GM18868 (cell line): ENCODE measurements around the gene DMD.

Experiments
- ATAC-seq: cut with Tn5 transposase; IDR thresholded peaks from one replicate; pipeline ENCODE4 v1.9.1; 2021; ENCODE audit warnings: mild to moderate bottlenecking, moderate library complexity; ENCODE audit not compliant: unreplicated experiment

DMD gene

DNA sequence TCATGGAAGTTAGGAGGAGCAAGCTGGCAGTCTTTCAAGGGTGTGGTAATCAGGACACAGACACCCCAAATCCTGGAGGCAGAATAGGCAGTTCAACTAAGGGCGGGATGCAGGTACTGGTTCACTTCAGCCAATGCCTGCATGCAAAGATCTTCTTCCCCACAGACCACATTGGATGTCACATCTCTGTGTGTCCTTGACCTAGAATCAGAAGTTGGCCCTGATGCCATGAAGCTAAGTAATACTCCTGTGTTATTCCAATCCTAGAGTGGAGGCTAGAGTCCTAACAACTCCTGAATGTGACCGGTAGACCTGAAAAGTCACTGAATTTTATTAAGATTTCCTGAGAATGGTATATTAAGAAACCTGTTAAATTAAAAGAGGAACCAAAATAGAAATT lies 165.5 kb downstream of the DMD start:
- no peak for ATAC-seq

DNA sequence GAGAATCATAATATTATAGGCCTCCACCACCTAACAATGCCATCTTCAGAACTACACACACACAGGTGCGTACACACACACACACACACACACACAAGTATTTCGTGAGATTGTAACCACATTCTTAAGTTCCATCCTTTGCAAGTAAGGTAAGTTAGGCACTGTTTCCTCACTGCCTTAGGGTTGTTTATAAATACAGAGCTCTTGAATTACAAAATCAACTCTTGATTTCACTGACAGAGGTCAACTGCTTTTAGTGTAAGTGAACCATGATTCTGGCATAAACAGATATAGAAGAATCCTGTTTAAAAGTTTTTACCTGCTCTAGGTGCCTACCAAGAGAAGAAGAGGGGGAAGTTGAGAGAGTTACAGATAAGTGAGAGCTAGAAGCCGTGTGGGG lies 166.1 kb downstream of the DMD start:
- no peak for ATAC-seq

DNA sequence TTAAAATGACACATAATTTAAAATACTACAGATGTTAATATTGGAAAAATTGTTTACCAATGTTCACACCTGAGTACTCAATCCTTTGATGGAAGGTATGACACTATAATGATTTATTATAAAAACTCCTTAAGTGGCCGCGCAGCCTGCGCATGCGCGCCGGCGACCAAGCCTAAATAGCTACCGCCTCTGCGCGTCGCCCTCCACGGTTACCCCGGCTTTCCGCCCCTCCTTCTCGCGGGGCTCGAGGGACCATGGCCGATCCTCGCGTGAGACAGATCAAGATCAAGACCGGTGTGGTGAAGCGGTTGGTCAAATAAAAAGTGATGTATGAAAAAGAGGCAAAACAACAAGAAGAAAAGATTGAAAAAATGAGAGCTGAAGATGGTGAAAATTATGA lies 170.2 kb downstream of the DMD start:
- no peak for ATAC-seq

DNA sequence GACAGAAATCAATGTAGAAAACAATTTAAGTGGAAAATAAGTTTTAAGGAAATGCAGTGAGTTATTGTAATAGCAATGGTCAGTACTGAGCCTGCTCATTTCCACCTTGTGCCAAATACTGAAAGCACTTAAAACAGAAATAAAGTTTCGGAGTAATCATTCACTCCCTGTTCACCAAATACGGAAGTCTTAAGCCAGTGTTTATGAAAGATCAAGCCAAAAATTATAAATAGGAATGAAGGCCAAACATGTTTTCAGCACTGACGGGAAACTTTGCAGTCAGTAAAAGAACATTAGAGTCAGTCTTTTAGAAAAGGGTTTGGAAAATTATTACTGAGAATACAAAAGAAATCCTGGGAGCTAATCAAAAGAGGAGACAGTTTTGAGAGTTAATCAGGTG lies 178.6 kb downstream of the DMD start:
- no peak for ATAC-seq

DNA sequence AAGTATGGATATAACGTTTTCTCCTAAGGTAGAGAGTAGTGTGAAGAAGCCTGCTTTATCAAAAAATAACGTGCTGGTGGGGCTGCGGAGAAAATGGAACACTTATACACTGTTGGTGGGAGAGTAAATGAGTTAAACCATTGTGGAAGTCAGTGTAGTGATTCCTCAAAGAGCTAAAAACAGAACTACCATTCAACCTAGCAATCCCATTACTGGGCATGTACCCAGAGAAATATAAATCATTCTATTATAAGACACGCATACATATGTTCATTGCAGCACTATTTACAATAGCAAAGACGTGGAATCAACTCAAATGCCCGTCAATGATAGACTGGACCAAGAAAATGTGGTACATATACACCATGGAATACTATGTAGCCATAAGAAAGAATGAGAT lies 196.4 kb downstream of the DMD start:
- ATAC-seq = no peak

DNA sequence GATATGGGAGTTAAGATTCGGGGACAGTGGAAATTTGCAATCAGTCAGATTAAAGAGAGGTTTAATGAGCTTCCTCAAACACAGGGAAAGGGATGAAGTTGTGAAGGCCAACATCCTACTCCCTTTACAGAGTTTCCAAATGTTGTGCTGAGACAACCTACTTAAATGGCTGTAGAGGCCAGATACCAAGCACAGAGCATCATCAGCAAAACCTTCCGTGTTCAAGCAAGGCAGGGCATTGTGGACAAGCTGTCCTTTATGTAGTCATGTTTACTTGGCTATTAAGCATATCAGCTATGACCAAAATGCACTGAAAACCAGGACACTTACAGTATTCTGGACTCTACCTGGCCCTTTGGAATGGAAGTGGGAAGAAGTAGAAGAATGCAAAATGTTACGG lies 197.3 kb downstream of the DMD start:
- no peak for ATAC-seq

DNA sequence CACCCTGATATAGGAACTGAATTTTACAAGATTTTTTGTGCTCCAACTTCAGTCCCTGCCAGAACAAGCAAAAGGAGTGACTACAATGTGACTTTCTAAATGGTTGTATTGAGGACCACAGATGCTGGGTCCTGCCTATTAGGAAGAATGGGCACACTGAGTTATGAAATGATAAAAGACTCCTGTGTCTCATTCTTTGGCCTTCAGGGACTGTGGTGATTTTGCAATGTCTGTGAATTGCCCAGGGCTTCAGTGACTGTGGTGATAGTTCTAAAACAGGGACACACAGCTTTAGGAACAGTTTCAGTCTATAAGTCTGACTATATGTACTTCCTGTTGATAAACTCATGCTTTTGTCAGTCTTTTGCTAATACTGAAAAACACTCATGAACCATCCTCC lies 210.2 kb downstream of the DMD start:
- ATAC-seq = no peak

DNA sequence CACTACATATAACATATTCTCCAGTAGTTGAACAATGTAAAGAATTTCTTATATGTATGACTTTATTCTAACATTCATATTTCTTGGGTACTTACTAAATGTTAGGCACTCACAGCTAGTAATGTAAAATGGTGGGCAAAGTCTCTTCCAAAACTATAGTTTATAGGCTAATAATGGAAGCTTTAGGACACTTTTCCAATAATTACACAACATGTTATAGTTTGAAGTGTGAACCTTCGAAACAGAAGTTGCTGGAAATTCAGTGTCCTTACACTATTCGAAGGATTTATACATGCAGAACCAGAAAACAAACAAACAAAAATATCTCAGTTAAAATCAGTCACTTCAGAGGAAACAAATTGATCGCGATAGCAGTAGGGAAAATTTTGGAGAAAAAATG lies 212.6 kb downstream of the DMD start:
- no peak for ATAC-seq

DNA sequence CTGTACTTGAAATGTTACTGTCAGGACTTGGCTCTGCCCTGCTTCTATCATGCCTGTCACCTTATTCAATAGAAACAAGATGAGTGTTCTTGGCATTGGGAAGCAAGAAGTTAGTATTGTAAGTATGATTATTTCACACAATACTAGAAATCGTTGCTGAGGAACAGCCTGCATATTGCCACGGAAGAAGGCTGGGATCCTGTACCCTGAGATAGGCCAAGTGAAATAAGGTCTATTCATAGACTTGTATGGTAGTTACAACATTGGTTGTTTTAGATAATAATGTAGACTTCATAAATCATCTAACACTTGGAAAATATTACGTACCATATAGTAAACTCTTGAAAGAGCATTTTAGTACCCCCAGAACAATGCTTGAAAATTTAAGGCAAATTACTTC lies 215.9 kb downstream of the DMD start:
- no peak for ATAC-seq

DNA sequence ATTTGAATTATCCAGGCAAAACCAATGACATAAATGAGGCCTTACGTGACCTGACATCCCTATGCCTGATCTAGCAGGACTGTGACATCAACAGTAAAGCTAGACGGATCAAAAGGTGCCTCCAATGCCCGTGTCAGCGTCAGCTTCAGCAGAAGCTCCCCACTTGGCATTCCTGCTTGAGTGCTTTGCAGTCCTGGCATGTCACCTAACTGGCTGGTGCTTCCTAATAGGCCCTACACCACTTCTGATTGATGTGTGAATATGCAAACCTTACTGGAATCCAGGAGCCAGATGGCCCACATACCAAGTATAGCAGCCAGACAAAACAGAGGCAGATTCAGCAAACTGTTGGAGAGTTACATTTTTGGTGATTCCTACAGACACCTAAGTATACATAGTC lies 224.2 kb downstream of the DMD start:
- no peak for ATAC-seq

DNA sequence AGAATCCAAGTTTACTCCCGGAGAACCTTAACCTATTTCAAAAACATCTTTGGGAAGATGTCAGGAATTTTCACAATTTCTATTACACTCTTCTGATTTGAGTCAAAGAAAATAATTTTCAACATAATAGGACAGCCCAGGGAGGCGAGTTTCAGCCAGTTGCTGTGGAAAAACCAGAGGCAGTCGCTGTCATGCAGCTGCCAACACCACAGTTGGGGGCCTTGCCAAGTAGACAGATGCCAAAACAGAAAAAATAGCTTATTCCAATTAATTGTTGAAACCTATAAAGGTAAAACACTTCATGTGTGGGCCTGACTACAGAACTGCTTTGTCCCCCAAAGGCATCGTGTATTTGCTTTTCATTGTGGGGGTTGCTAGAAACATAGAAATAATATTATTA lies 225.8 kb downstream of the DMD start:
- ATAC-seq = no peak

DNA sequence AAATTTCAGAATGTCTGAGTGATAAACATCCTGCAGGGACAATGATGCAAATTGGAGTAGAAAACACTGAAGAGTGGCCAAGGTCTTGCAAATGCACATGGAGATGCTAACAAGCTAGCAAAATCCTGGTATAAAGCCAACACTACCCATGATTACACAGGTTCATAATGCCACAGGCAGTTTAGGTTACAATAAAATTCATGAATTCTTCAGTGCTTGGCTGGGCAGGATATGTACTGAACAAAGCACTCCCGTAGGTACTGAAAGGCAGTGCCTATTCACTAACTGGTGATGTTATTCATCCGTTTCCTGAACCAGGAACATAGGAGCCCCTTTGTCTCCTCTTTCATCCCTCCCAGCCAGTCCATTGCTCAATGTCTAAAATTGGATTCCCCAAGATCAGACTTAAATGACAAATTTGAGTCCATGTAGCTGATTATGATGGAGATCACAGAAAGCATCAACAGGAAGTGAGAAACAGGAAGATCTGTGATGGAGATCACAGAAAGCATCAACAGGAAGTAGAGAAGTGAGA lies 244.5 kb downstream of the DMD start:
- ATAC-seq = no peak

DNA sequence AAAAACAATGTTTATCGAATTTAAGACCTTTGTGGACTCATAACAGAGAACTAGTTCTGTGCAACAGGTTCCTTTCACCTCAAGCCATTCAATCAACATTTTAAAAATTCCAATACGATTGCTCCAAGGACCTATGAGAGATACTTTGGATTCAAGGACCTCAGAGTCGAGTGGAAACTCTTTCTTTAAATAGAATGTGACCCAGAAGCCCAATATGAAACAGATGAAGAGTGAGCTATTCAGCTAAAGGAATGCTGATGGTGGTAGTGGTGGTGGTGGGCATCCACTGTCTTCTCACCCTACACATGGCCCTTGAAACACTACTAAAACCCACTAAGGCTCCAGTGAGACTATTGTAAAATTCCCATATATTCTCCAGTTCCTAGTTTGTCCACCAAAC lies 257.2 kb downstream of the DMD start:
- ATAC-seq = no peak

DNA sequence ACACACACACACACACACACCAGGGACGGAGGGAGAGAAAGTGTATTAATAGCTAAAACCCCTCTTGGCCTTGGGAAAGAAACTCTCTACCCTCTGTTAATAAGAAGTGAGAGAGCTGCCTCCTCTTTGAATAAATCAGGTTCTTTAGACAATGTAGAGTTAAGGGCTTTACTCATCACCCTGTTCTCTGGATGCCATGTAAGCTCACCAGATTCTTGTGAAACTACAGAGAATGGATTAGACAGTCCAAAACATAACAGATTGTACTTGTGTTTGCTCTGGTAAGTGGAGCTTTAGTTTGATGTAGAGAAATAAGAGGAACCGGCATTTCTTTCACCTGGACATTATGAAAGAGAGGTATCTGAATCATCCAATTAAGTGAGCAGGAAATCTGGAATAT lies 263.2 kb downstream of the DMD start:
- no peak for ATAC-seq

DNA sequence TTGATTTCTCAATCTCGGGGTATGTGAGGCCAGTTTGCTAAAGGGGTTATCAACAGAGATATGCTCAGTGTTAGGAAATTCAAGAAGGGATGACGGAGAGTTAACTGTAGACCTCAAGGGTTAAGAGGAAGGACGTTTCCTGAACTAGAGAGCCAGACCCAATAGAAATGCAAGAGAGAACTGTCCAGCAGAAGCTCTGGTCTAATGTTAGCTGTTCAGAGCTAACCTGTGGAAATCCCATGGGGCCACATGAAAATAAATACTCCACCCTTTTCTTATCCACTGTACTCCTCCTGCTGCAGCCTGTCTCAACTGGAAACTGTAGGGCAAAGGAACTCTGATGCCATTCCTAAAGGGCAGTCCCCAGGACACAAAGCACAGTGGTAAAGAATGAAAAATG lies 274.3 kb downstream of the DMD start:
- no peak for ATAC-seq

DNA sequence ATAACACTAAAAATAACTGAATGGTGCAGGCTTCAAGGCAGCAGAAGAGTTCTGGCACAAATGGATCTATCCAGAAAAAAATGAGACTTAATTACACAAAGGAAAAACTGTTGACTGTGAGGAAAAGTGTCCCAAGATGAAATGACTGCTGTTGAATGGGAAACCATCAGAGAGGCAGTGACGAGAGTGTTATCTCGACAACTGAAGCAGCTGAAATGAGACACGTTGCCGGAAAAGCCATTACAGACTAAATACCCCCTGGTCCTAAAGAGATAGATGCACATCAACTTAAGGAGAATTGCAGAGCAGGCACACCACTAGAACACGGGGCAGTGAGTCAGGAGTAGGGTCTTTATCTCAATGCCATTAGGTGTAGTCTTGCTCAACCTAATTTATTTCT lies 277.8 kb downstream of the DMD start:
- no peak for ATAC-seq

DNA sequence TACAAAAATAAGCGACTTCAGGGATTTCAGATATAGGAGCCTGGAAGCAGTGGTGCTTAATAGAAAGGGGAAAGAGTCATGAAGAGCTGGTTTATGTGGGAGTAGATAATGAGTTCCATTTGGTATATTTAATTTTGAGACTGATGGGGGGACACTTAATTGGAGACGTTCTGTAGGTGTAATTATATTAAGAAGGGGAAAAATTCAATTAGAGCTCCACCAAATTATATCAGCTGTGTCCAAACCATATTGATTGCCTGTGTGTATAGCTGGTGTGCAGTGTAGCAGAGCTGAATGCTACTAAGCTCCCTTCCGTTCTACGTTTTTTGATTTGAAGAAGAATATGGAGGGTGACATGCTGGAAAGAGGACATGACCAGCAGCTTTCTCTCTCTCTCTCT lies 282.3 kb downstream of the DMD start:
- no peak for ATAC-seq

DNA sequence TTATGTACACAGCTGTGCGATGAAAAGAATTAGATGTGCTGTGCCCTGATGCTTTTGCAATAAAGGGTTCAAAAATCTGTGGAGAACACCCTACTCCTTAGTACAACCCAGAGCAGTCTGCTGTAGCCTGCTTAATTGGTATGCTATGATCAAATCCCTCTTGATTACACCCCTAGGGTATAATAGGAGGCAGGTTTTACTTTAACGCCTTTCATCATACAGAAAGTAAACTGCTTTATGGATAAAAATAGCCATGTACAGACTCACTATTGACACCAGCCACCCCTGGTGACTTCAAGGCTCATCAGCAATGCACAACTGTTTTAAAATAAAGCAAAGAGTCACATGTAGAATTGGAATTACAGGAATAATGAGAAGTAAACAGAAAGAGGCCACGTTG lies 315.3 kb downstream of the DMD start:
- no peak for ATAC-seq

DNA sequence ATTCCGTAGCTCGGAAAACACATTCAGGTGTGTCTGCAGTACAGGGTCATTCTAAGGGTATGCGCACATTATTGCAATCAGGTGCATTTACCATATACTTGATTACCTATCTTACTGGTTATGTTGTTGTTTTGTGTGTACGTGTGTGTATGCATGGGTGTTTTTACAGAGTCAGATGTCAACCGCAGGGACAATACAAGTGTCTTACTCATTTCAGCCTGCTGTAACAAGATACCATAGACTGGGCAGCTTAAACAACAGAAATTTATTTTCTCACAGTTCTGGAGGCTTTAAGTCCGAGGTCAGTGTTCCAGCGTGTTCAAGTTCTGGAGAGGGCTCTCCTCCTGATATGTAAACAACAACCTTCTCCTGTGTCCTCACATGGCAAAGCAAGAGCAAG lies 316.7 kb downstream of the DMD start:
- no peak for ATAC-seq

DNA sequence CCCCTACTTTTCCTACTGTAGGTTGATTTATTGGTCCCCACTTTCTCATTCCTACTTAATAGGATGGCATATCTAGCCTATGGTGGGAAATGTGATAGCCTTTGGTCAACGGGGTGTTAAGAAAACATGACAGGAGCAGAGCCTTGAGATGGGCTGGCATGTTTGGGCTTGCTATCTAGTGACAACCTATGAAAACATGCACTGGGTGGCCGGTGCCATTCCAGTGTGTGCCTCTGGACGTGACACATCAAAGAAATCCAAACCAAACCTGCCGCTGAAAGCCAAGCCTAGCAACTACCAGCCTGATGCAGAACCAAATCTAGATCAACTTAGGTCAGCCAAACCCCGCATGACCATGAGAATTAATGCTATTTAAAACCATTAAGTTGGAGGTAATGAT lies 317.6 kb downstream of the DMD start:
- ATAC-seq = no peak

DNA sequence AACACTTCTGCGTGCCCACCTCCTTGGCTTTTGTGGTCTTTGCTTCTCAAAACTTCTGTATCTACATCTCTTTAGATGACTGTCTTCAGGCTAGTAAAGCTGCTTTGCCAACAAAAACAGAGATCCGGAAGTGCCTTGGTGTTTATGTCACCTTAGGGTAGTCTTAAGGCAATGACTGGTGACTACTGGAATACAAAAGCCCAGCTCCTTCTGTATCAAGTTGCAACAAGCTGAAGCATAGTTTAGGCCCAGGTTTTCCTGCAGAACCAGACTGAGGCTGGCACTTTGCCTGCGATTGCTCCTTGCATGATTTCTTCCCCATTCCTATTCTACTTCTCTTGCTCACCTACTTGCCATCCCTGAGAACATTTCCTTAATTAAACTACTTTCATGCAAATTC lies 333.8 kb downstream of the DMD start:
- no peak for ATAC-seq

DNA sequence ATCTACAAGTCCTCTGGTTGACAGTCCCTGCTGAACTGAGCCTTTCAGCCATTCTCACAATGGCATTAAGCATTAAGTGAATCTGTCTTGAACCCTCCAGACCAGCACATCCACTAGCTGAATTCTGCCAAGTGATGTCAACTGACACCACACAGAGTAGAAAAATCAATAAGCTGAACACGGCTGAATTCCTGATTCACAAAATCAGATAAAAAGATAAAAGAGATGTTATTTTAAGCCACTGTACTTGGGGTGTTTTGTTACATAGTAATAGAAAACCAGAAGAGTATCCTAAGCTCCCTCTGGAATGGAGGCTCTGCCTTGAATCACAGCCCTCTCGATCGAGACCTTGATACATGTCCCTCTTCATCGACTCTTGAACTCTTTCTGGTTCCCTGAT lies 336.5 kb downstream of the DMD start:
- no peak for ATAC-seq

DNA sequence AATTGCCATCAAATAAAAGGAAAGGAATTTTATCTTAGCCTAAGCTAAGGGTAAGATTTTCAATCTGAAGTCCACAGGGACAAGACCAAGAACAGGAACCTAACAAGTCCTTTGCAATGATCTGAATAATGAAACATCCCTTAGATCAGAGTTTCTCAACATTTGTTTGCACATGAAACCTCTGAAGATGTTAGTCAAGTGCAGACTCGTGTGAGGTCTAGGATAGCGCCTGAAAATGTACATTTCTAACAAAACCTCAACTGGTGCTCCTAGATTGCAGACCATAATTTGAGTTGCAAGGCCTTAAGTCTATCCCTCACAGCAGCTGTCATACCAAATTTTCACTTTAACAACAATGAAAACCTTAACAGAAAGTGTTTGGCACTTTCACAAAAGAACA lies 337.6 kb downstream of the DMD start:
- no peak for ATAC-seq

DNA sequence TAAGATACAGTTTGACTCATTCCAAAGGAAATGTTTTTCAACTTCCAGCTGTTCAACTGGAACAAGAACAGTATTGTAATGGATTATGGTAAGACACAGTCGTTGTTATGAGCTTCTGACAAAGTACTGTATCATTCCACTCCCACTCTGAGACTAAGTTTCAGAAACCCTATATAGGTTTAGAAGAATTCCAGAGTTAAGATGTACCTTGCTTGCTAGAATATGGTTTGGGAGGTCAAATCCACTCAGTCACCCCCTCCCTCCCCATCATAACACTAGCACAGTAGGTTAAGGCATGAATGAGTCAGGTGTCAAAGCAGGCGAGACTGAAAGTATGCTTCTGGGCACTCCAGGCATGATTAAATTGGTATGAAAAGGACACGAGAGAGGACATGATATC lies 339.7 kb downstream of the DMD start:
- ATAC-seq = no peak
